ENCODE data around the gene PALS2. TPM values are rescaled to one million over a fixed set of nuclear protein-coding genes. Genes with fewer than 3 reads are reported as not detected.

The PALS2 gene, protein sequence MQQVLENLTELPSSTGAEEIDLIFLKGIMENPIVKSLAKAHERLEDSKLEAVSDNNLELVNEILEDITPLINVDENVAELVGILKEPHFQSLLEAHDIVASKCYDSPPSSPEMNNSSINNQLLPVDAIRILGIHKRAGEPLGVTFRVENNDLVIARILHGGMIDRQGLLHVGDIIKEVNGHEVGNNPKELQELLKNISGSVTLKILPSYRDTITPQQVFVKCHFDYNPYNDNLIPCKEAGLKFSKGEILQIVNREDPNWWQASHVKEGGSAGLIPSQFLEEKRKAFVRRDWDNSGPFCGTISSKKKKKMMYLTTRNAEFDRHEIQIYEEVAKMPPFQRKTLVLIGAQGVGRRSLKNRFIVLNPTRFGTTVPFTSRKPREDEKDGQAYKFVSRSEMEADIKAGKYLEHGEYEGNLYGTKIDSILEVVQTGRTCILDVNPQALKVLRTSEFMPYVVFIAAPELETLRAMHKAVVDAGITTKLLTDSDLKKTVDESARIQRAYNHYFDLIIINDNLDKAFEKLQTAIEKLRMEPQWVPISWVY
- 16.5 and 18.2 TPM in 2 replicates for total RNA-seq

GRCh38 chr7:24572997-24573553 lies at the start of gene PALS2:
PALS2 (plus strand) TSS chr7:24573452; CDS start chr7:24623668, 50,216 bp downstream.

Other genes starting within 250 kb of the PALS2 start
- gene GSDME, start 184.0 kb downstream of the PALS2 start, total RNA-seq: 12.0 and 14.9 TPM in 2 replicates